Cardiac muscle cell (in vitro differentiated cells and primary cell): ENCODE data around the gene OGFOD2. TPM values are rescaled to one million over a fixed set of nuclear protein-coding genes. Genes with fewer than 3 reads are reported as not detected.

Experiments used
- DNase-seq, 2 donors: peaks; one replicate each; pipeline versions ENCODE4 v3.0.0 to v3.0.0-alpha.2; 2010 to 2017; ENCODE audit warnings: low read depth in 1 of 2, low spot score in 1 of 2
- H3K27ac ChIP-seq: fragments of 200-600 bp; sonication (generic); 2 replicates; pipeline ENCODE4 v1.5.1; 2016
- H3K27me3 ChIP-seq: fragments of 200-600 bp; sonication (generic); 2 replicates; pipeline ENCODE4 v1.6.0; 2016; ENCODE audit warnings: control low read depth
- H3K36me3 ChIP-seq: fragments of 200-600 bp; sonication (generic); 2 replicates; pipeline ENCODE4 v1.5.1; 2016; ENCODE audit warnings: control low read depth
- H3K4me1 ChIP-seq: fragments of 200-600 bp; sonication (generic); 2 replicates; pipeline ENCODE4 v1.8.1; 2017; ENCODE audit warnings: low read depth, mild to moderate bottlenecking, mixed run types
- H3K4me3 ChIP-seq: fragments of 200-600 bp; sonication (generic); 2 replicates; pipeline ENCODE4 v1.5.1; 2016; ENCODE audit warnings: mild to moderate bottlenecking
- H3K9me3 ChIP-seq: fragments of 200-600 bp; sonication (generic); 2 replicates; pipeline ENCODE4 v1.5.1; 2017; ENCODE audit warnings: low read depth, mild to moderate bottlenecking, control low read depth
- CTCF ChIP-seq: IDR thresholded peaks from 2 replicates; pipeline ENCODE4 v1.5.1; 2012; ENCODE audit warnings: low read depth, mild to moderate bottlenecking, low read length
- polyA plus RNA-seq: library from polyadenylated mRNA; unstranded; fragments of >200 nt; fragmentation: Nextera tagmentation; extraction: Ambion mirVana; gene quantifications from 2 replicates; pipeline ENCODE4 v1.2.1, GENCODE V29; 2016
- total RNA-seq: library from RNA; depleted of rRNA; stranded (reverse); fragments of >200 nt; gene quantifications from 2 replicates; pipeline ENCODE4 v1.2.3, GENCODE V29; 2016

OGFOD2 gene
- total and polyA plus RNA-seq, 2 experiments from 2014 or later, result 41.8 to 44.4 TPM

- no peaks in the 10 kb centered on the region for H3K27me3 ChIP-seq
- no peak for TF ChIP-seq CTCF
- H3K9me3 ChIP-seq, result no peaks in the 10 kb centered on the region
- no peaks in the 10 kb centered on the region for H3K36me3 ChIP-seq
- H3K27ac ChIP-seq, result no peak overlapping the region
- H3K4me1 ChIP-seq, result no peaks in the 10 kb centered on the region
- DNase-seq, result no peak
- H3K4me3 ChIP-seq, result no peak overlapping the region
Measured at GRCh38 chr12:122942637-122943036, 32.4 kb upstream of the OGFOD2 start.

- H3K27ac ChIP-seq, result no peak overlapping the region
- no peaks in the 10 kb centered on the region for H3K36me3 ChIP-seq
- H3K4me1 ChIP-seq, result no peaks in the 10 kb centered on the region
- H3K9me3 ChIP-seq, result no peaks in the 10 kb centered on the region
- TF ChIP-seq CTCF, result no peak
- no peaks in the 10 kb centered on the region for H3K27me3 ChIP-seq
- H3K4me3 ChIP-seq, result no peak overlapping the region
- peak in 1 of 2 donors; percentile 34 for DNase-seq
Measured at GRCh38 chr12:122943196-122943595, 31.8 kb upstream of the OGFOD2 start.

- TF ChIP-seq CTCF, result no peak
- Histone ChIP-seq H3K9me3 (no peaks in the 10 kb centered on the region), H3K4me3 (no peak overlapping the region), H3K36me3 (no peaks in the 10 kb centered on the region), H3K27me3 (no peaks in the 10 kb centered on the region), H3K4me1 (no peaks in the 10 kb centered on the region), H3K27ac (no peak overlapping the region)
- DNase-seq, result peak in 1 of 2 donors; percentile 58
Measured at GRCh38 chr12:122944605-122945592, 30.1 kb upstream of the OGFOD2 start.

GRCh38 chr12:122946690-122947341 is 28.2 kb upstream of the OGFOD2 start:
- peak; percentile 47 for TF ChIP-seq CTCF
- peak; percentile 35 to 97 for DNase-seq
- H3K27ac ChIP-seq, result no peak overlapping the region
- H3K36me3 ChIP-seq, result no peaks in the 10 kb centered on the region
- H3K4me3 ChIP-seq, result no peak overlapping the region
- H3K4me1 ChIP-seq, result no peaks in the 10 kb centered on the region
- no peaks in the 10 kb centered on the region for H3K27me3 ChIP-seq
- no peaks in the 10 kb centered on the region for H3K9me3 ChIP-seq

- H3K27ac ChIP-seq, result no peak overlapping the region
- no peaks in the 10 kb centered on the region for H3K36me3 ChIP-seq
- H3K9me3 ChIP-seq, result no peaks in the 10 kb centered on the region
- DNase-seq, result no peak
- no peak for TF ChIP-seq CTCF
- H3K4me1 ChIP-seq, result no peaks in the 10 kb centered on the region
- H3K4me3 ChIP-seq, result no peak overlapping the region
- H3K27me3 ChIP-seq, result no peaks in the 10 kb centered on the region
Measured at GRCh38 chr12:122947352-122947792, 27.7 kb upstream of the OGFOD2 start.
